HCT116 (cell line): Measurements from ENCODE around the gene ANO8. TPM values are rescaled to one million over a fixed set of nuclear protein-coding genes. Genes with fewer than 3 reads are reported as not detected.

ENCODE experiments used
- ATAC-seq: fragments of 200-7000 bp; cut with Tn5 transposase; 2 replicates; pipeline ENCODE4 v1.9.1; 2020; ENCODE audit warnings: mild to moderate bottlenecking, moderate library complexity
- BruUV-seq: library from RNA; stranded (reverse); fragments of 400-500 nt; replicated peaks from 2 replicates; lab custom pipeline; 2021; lab: Mats Ljungman, UMichigan
- CTCF ChIA-PET: fragments of 300-600 bp; sonication (Branson Sonifier 250); formaldehyde crosslinking; loops from one replicate; lab custom pipeline; 2021; ENCODE audit warnings: antibody characterized with exemption; lab: Charles Lee
- POLR2A ChIA-PET: fragments of 300-600, 350-600 bp; sonication (Branson Sonifier 250); formaldehyde crosslinking; loops from one replicate; lab custom pipeline; 2021; ENCODE audit warnings: antibody characterized with exemption; lab: Charles Lee
- RAD21 ChIA-PET, 2 experiments: fragments of 300-600 bp; sonication (Branson Sonifier 250); formaldehyde crosslinking; loops; one replicate each; lab custom pipeline; 2023; ENCODE audit warnings: low total read pairs in 2 of 2; ENCODE audit not compliant: uncharacterized antibody in 2 of 2, unreplicated experiment in 2 of 2, low non-redundant PET in 1 of 2; lab: Charles Lee
- DNase-seq: peaks from one replicate; pipeline ENCODE4 v3.0.0-alpha.2; 2010; ENCODE audit warnings: low read depth, low spot score
- H2AFZ ChIP-seq: fragments of 200-600 bp; shearing (Covaris generic), sonication (generic); 2 replicates; pipeline ENCODE4 v1.6.1; 2017; ENCODE audit warnings: low read depth, mixed run types, mixed read lengths, antibody characterized with exemption, low read length; ENCODE audit not compliant: poor library complexity, severe bottlenecking
- H3K27ac ChIP-seq: 2 replicates; pipeline ENCODE4 v1.5.1; 2012; ENCODE audit warnings: low read depth, low read length
- H3K27me3 ChIP-seq: fragments of 200-600 bp; sonication (generic); 2 replicates; pipeline ENCODE4 v1.6.1; 2016; ENCODE audit warnings: mixed run types, low read length, mixed read lengths; ENCODE audit not compliant: insufficient read depth
- H3K36me3 ChIP-seq, 2 experiments: fragments of 200-500 bp in 1 of 2; fragments of 200-600 bp in 1 of 2; sonication (Bioruptor generic) in 1 of 2; sonication (generic) in 1 of 2; 2 replicates each; pipeline versions ENCODE4 v1.5.1 to v1.6.1; 2014 to 2016; ENCODE audit warnings: low read length in 2 of 2, inconsistent platforms in 1 of 2, mixed read lengths in 1 of 2, mixed run types in 1 of 2; ENCODE audit not compliant: insufficient read depth in 2 of 2, control insufficient read depth in 1 of 2
- H3K4me1 ChIP-seq, 2 experiments: fragments of 200-600 bp in 1 of 2; sonication (generic) in 1 of 2; 2 replicates each; pipeline versions ENCODE4 v1.5.1 to v1.6.1; 2012 to 2017; ENCODE audit warnings: low read length in 2 of 2, inconsistent platforms in 1 of 2, mild to moderate bottlenecking in 1 of 2, mixed read lengths in 1 of 2, mixed run types in 1 of 2, moderate library complexity in 1 of 2; ENCODE audit not compliant: insufficient read depth in 2 of 2, control insufficient read depth in 1 of 2
- H3K4me2 ChIP-seq: fragments of 200-600 bp; sonication (generic); 2 replicates; pipeline ENCODE4 v1.6.1; 2017; ENCODE audit warnings: mixed run types, low read length, mixed read lengths
- H3K4me3 ChIP-seq, 2 experiments: fragments of 200-600 bp in 1 of 2; sonication (generic) in 1 of 2; replicated peaks in 1 of 2; 2 replicates each; pipeline ENCODE4 v1.5.1; 2011 to 2016; ENCODE audit warnings: low read length in 2 of 2, control low read depth in 1 of 2, low read depth in 1 of 2, mild to moderate bottlenecking in 1 of 2, mixed read lengths in 1 of 2, mixed run types in 1 of 2
- H3K79me2 ChIP-seq: fragments of 200-600 bp; sonication (generic); 2 replicates; pipeline ENCODE4 v1.6.1; 2017; ENCODE audit warnings: mild to moderate bottlenecking, mixed run types, low read length, moderate library complexity, mixed read lengths; ENCODE audit not compliant: insufficient read depth
- H3K9ac ChIP-seq: fragments of 200-600 bp; sonication (generic); 2 replicates; pipeline ENCODE4 v1.6.1; 2016; ENCODE audit warnings: low read length, mixed read lengths
- H3K9me2 ChIP-seq: fragments of 200-600 bp; sonication (generic), shearing (Covaris generic); 2 replicates; pipeline ENCODE4 v1.6.1; 2017; ENCODE audit warnings: mixed run types, mild to moderate bottlenecking, moderate library complexity; ENCODE audit not compliant: insufficient read depth
- H3K9me3 ChIP-seq, 2 experiments: fragments of 200-500 bp in 1 of 2; fragments of 200-600 bp in 1 of 2; sonication (Bioruptor generic) in 1 of 2; sonication (generic) in 1 of 2; 2 replicates each; pipeline ENCODE4 v1.6.1; 2014 to 2017; ENCODE audit warnings: low read length in 2 of 2, mixed read lengths in 2 of 2, inconsistent platforms in 1 of 2, low read depth in 1 of 2, mild to moderate bottlenecking in 1 of 2, mixed run types in 1 of 2, moderate library complexity in 1 of 2; ENCODE audit not compliant: control insufficient read depth in 1 of 2, insufficient read depth in 1 of 2
- H4K20me1 ChIP-seq: fragments of 200-600 bp; sonication (generic), shearing (Covaris generic); 2 replicates; pipeline ENCODE4 v1.6.1; 2017; ENCODE audit warnings: mixed run types, mild to moderate bottlenecking, moderate library complexity; ENCODE audit not compliant: insufficient read depth
- EZH2phosphoT487 ChIP-seq: fragments of 200-600 bp; IDR thresholded peaks from 2 replicates; pipeline ENCODE4 v1.6.1; 2018; ENCODE audit warnings: antibody characterized with exemption, borderline replicate concordance
- FOSL1 ChIP-seq: IDR thresholded peaks from 2 replicates; pipeline ENCODE4 v1.6.1; 2012; ENCODE audit warnings: low read depth
- JUND ChIP-seq: IDR thresholded peaks from 2 replicates; pipeline ENCODE4 v1.6.1; 2012
- POLR2AphosphoS5 ChIP-seq: IDR thresholded peaks from 2 replicates; pipeline ENCODE4 v1.6.1; 2011; ENCODE audit warnings: mild to moderate bottlenecking, low read depth, low read length, moderate library complexity
- REST ChIP-seq: IDR thresholded peaks from 2 replicates; pipeline ENCODE4 v1.6.1; 2012; ENCODE audit warnings: low read depth
- TCF7L2 ChIP-seq: IDR thresholded peaks from 2 replicates; pipeline ENCODE4 v1.7.0; 2011; ENCODE audit warnings: borderline replicate concordance, inconsistent platforms; ENCODE audit not compliant: insufficient read depth, insufficient read length; ENCODE audit errors: extremely low read depth
- ZFX ChIP-seq: fragments of 450-650 bp; IDR thresholded peaks from 2 replicates; pipeline ENCODE4 v1.6.1; 2017
- ZNF274 ChIP-seq: fragments of 200-500 bp; sonication (Bioruptor generic); IDR thresholded peaks from 2 replicates; pipeline ENCODE4 v1.6.1; 2014; ENCODE audit warnings: mild to moderate bottlenecking, low read depth, low read length, inconsistent platforms
- intact Hi-C: fragments of 100-400 bp; cut with micrococcal nuclease; formaldehyde crosslinking; loops from 2 replicates; pipeline ENCODE4 v1.10.0; 2022
- total RNA-seq: library from RNA; stranded (reverse); gene quantifications from one replicate; pipeline ENCODE4 v1.2.1, GENCODE V29; 2021; ENCODE audit not compliant: unreplicated experiment

ANO8 gene
- total RNA-seq, 1 experiment from 2014 or later: 22.9 TPM

DNA sequence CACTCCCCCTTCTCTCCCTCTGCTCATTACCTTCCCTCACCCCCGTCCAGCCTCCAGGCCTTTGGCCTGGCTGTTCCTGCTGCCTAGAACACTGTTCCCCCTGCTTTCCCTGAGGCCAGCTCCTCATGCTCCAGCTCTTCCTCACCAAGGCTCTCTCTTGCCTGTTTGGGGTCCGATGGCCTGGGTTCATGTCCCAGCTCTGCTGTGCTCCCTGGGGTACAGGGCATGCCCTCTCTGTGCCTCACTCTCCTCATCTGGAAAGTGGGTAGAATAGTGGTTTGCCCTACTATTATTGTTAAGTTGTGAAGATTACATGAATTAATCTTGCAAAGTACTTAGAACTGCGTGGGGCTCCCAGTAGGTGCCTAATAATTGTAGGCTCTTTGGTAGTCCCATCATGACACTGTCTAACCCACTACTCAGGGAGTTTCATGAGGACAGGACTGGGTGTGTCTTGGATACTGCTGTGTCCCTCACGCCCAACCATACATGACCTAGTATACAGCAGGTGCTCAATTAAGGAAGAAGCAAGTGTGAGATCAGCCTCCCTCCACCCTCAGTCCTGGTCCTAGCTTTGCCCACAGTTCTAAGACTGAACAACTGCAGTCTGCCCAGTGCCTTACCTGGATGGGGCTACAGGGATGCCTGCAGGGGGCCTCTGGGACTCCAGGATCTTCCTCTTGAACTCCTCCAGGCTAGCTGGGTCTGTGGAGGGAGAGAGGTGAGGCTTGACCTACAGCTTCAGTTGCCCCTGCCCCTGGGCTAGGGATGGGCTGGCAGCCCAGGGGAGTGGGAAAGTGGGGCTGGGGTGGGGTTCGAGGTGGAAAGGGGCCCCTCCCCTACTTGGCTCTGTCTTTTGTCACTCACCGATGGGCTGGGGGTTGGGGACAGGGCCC is 25.5 kb upstream of the ANO8 start:
- H3K9me3 ChIP-seq: no peaks in the 10 kb centered on the region
- no TSS peak for BruUV-seq
- ATAC-seq (no peak), DNase-seq (no peak)
- H3K36me3 ChIP-seq: no peaks in the 10 kb centered on the region
- H3K27ac ChIP-seq: no peak overlapping the region
- CTCF ChIA-PET: no interaction called here
- no peaks in the 10 kb centered on the region for H3K27me3 ChIP-seq
- no peak overlapping the region for H3K9ac ChIP-seq
- POLR2A ChIA-PET: no interaction called here
- RAD21 ChIA-PET: no interaction called here
- no peaks in the 10 kb centered on the region for H3K79me2 ChIP-seq
- H2AFZ ChIP-seq: no peak overlapping the region
- H3K9me2 ChIP-seq: no peaks in the 10 kb centered on the region
- no peak overlapping the region for H3K4me2 ChIP-seq
- no peak overlapping the region for H3K4me3 ChIP-seq
- H3K4me1 ChIP-seq: peaks cover 6 to 10% of the 10 kb centered on the region in 2 experiments; a peak in 3 of 4 replicates
- TF ChIP-seq JUND (no peak), ZNF274 (no peak), EZH2phosphoT487 (no peak), REST (no peak), POLR2AphosphoS5 (no peak), ZFX (no peak), TCF7L2 (no peak), FOSL1 (no peak)
- H4K20me1 ChIP-seq: no peaks in the 10 kb centered on the region
- intact Hi-C loops: no loop called here
